ENCODE data around the gene PDK4.
A peak's percentile ranks its signal among the peaks of the same experiment; 100 is the strongest.
"Not testable (repeated sequence)": the region's sequence is repeated elsewhere in the genome, so short reads cannot be mapped to it uniquely, and the experiment has no call there.

Gene PDK4

DNA sequence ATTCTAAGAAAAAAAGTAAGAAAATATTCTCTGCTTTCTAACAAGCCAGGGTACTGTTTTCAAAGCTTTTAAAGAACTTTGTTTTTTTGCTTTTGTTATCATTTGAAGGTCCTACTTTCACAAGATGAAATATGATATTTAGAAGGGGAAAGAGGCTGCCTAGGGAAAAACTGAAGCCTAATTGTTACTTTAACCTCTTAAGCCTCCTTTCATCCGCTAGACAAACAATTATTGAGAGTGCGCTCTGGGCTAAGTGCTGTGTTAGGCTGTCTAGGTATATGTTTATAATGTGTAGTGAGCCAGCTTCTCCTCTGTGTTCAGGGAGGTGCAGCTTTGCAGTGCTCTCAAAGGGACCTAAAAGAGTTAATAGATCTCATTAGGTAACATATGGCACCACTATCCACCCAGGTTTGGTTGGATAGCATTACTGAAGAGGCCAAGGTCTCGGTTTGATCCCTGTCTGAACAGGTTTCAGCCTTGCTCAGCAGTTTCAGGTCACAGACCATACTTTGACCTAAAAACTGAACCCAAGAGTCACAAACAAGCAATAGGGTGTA, 17.9 kb downstream of the PDK4 start:
- H3K9me3 Mint-ChIP-seq, result no peaks in the 10 kb centered on the region
- no peak overlapping the region for H3K27ac Mint-ChIP-seq
- no peaks in the 10 kb centered on the region for H3K4me1 Mint-ChIP-seq
- DNase-seq (ENCODE audit: low spot score in 2 of 2) (no peak), ATAC-seq (ENCODE audit: low read depth) (no peak)
- no peak overlapping the region for H3K4me3 Mint-ChIP-seq
- H3K27me3 Mint-ChIP-seq, result peaks cover 4% of the 10 kb centered on the region
- peaks cover 3% of the 10 kb centered on the region for H3K36me3 Mint-ChIP-seq

DNA sequence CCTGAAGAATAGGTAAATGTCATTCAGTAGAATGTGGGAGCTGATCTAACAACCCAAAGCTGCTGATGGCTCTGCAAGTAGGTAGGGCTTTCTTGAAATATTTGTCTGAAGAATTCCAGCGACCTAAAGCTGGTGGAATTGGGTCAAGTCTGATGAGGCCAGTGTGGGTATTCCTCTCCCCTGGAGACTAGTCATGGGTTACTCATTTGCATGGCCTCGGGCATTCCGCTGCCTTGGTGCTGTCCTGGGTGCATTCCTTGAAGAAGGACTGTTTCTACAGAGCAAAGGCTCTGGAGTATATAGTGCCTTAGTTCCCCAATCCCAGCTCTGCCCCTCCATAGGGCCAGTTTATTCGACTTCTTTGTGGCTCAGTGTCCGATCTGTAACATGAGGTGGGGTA, 19.2 kb downstream of the PDK4 start:
- Mint-ChIP-seq H3K9me3 (no peaks in the 10 kb centered on the region), H3K27ac (no peak overlapping the region), H3K4me1 (no peaks in the 10 kb centered on the region), H3K36me3 (peaks cover 3% of the 10 kb centered on the region), H3K4me3 (no peak overlapping the region), H3K27me3 (peaks cover 4% of the 10 kb centered on the region)
- no peak for ATAC-seq (ENCODE audit: low read depth)
- no peak for DNase-seq (ENCODE audit: low spot score in 2 of 2)

DNA sequence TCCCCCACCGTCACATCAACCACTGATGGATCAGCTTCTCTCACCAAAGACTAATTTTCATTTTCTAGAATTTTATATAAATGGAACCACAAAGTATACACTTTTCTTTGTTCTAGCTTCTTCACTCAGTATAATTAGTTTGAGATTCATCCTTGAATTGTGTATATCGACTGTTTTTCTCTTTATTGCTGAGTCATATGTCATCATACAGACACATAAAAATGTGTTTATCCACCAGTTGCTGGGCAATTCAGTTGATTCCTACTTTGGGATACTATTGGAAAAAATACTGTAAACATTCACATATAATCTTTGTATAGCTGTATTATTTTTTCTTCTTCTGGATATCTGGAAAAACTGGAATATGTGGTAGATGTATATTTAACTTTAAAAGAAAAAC, 26.6 kb downstream of the PDK4 start:
- DNase-seq (ENCODE audit: low spot score in 2 of 2), result no peak

DNA sequence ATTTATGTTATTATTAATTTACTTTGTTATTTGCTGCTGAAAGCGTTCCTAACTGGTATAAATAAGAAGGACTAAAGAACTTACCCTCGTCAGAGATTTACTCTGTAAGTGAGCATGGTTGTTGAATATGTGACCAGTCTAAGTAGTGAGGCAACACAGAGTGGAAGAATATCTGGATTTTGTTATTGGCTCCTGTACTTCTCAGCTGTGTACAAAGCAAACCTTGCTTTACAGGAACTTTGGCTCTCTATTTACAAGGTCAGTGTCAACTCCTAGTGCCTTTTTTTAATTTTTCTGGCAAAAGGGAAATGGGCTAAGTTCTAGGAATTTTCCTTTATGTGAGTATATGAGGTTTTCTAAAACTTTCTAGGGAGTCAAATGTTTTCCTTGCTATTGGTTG, 35.6 kb downstream of the PDK4 start:
- H3K36me3 Mint-ChIP-seq, result no peaks in the 10 kb centered on the region
- no peaks in the 10 kb centered on the region for H3K9me3 Mint-ChIP-seq
- H3K4me3 Mint-ChIP-seq, result no peak overlapping the region
- ATAC-seq (ENCODE audit: low read depth), result no peak
- no peak for DNase-seq (ENCODE audit: low spot score in 2 of 2)
- no peaks in the 10 kb centered on the region for H3K27me3 Mint-ChIP-seq
- H3K27ac Mint-ChIP-seq, result no peak overlapping the region
- H3K4me1 Mint-ChIP-seq, result no peaks in the 10 kb centered on the region

More for the DNA sequence above, 26.6 kb downstream of the PDK4 start:
- Mint-ChIP-seq H3K4me1 (no peaks in the 10 kb centered on the region), H3K36me3 (no peaks in the 10 kb centered on the region), H3K27ac (no peak overlapping the region), H3K9me3 (no peaks in the 10 kb centered on the region), H3K27me3 (no peaks in the 10 kb centered on the region), H3K4me3 (no peak overlapping the region)
- no peak for ATAC-seq (ENCODE audit: low read depth)

DNA sequence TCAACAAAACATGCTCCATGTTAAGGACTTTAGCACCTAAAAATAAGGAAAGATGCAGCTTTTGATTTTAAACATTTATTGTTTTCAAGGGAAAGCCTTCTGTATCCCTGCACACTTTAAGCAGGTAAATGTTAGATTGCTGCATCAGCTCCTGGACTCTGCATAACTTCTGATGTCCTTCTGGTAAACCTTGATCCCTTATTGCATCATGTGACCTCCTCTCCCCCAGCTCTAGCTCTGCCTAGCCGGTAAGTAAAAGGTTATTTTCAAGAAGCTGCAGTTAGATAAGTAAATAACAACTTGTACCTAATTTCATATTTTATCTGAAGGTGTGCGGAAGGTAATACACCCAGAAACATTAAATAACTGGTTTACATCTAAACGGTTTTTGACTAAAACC, 37.5 kb downstream of the PDK4 start:
- Mint-ChIP-seq H3K27ac (no peak overlapping the region), H3K4me1 (no peaks in the 10 kb centered on the region), H3K27me3 (peaks cover 1% of the 10 kb centered on the region), H3K9me3 (no peaks in the 10 kb centered on the region), H3K36me3 (no peaks in the 10 kb centered on the region), H3K4me3 (no peak overlapping the region)
- DNase-seq (ENCODE audit: low spot score in 2 of 2) (no peak), ATAC-seq (ENCODE audit: low read depth) (no peak)

DNA sequence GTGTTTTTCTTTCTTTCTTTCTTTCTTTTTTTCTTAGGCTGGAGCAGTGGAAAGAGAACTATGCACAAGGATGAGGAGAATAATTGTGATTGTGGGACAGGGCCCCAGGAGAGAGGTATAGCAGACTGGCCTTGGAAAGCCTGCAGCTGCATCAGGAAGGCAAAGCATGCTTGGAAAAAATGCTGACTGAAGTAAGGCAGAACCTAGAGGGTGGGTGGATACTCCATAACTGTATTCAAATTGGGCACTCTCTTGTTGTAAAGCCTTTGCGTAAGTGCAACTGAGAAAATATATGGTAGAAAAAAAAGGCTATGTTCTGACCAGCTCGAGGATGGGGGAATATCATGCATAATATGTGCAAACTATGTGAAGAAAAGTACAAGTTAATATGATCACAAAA, 39.5 kb downstream of the PDK4 start:
- H3K27ac Mint-ChIP-seq, result no peak overlapping the region
- H3K4me3 Mint-ChIP-seq, result no peak overlapping the region
- peaks cover 7% of the 10 kb centered on the region for H3K27me3 Mint-ChIP-seq
- no peaks in the 10 kb centered on the region for H3K4me1 Mint-ChIP-seq
- H3K36me3 Mint-ChIP-seq, result no peaks in the 10 kb centered on the region
- ATAC-seq (ENCODE audit: low read depth) (no peak), DNase-seq (ENCODE audit: low spot score in 2 of 2) (no peak)
- H3K9me3 Mint-ChIP-seq, result no peaks in the 10 kb centered on the region

DNA sequence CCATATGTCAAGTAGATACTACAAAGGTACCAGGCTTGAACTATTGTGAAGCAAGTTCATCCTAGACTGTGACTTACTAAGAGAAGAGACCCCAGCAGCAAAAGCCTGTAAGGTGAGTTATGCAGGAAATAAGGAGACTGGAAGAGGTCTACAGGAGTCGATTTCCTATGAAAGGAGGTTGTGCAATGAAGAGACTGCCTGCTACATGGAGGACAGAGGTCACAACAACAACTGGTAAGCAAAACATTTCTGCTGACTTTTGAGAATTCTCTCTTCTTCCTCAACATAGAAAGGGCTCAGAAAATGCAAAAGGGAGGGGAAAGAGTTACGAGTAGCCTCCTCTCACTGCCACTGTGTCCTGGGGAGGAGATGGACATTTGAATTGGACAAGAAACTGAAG, 42.4 kb downstream of the PDK4 start:
- DNase-seq (ENCODE audit: low spot score in 2 of 2) (no peak), ATAC-seq (ENCODE audit: low read depth) (no peak)
- H3K27ac Mint-ChIP-seq, result no peak overlapping the region
- peaks cover 2% of the 10 kb centered on the region for H3K4me1 Mint-ChIP-seq
- H3K4me3 Mint-ChIP-seq, result no peak overlapping the region
- H3K36me3 Mint-ChIP-seq, result no peaks in the 10 kb centered on the region
- H3K27me3 Mint-ChIP-seq, result peaks cover 7% of the 10 kb centered on the region
- H3K9me3 Mint-ChIP-seq, result no peaks in the 10 kb centered on the region

DNA sequence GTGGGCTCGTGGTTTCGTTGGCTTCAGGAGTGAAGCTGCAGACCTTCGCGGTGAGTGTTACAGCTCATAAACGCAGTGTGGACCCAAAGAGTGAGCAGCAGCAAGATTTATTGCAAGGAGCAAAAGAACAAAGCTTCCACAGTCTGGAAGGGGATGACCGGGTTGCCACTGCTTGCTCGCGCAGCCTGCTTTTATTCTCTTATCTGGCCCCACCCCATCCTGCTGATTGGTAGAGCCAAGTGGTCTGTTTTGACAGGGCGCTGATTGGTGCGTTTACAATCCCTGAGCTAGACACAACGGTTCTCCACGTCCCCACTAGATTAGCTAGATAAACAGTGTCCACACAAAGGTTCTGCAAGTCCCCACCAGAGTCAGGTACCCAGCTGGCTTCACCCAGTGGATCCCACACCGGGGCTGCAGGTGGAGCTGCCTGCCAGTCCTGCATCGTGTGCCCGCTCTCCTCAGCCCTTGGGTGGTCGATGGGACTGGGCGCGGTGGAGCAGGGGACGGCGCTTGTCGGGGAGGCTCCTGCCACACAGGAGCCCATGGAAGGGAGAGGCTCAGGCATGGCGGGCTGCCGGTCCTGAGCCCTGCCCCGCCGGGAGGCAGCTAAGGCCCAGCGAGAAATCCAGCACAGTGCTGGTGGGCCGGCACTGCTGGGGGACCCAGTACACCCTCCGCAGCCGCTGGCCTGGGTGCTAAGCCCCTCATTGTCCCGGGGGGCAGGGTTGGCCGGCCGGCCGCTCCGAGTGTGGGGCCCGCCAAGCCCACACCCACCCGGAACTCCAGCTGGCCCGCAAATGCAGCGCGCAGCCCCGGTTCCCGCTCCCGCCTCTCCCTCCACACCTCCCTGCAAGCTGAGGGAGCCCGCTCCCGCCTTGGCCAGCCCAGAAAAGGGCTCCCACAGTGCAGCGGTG, 44.0 kb downstream of the PDK4 start:
- not testable (repeated sequence) for H3K4me3 Mint-ChIP-seq; DNase-seq (ENCODE audit: low spot score in 2 of 2); H3K4me1 Mint-ChIP-seq; ATAC-seq (ENCODE audit: low read depth); H3K9me3 Mint-ChIP-seq; H3K27me3 Mint-ChIP-seq; H3K36me3 Mint-ChIP-seq; H3K27ac Mint-ChIP-seq

DNA sequence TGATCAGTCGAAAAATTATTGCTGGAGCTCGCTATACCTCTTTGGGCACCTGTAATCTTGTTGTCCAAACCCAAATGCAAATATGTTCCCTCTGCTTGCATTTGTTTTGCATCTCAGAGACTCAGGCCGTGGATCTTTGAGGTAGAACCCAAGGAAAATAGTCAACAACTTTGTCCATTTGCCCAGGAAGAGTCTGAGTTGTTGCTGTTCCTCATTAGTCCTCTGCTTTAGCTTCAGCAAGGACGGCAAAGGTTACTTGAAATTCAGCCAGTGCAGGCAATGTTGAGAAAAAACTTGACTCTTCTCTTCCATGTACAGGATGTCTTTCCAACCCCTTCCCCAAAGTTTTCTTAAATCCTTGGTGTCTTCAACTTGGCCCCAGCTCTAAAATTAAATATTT, 45.8 kb downstream of the PDK4 start:
- peaks cover 3% of the 10 kb centered on the region for H3K4me1 Mint-ChIP-seq
- H3K36me3 Mint-ChIP-seq, result no peaks in the 10 kb centered on the region

DNA sequence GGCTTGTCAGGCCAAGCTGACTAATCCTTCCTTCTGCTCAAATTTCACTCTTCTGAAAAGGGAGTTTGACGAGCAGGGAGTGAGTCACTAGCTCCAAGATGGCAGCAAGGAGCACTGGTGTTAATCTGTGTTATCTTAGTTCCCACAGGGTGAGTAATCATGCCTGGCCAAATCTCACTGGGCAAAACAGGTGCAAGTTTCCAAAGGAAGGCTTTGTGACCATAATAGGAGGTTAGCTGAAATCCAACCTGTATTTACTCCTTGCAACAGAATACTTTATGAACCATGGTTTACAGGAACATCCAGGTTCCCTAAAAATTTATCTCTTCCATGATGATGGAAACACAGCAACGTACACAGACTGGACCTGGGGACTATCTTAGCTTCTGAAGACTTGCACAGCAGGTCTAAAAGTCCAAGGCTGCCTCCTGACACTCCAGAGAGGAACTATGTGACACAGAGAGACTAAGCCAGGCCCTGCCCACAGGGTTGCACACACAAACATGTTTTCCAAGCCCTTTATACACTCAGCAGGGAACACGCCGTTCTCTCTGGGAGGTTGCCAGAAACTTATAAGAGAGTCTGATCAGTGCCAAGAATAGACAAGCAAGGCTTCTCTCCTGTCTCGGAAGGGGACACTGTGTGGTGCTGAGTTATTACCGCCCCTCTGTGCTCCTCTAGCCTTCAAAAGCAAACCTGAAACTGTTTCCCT, 46.3 kb downstream of the PDK4 start:
- Mint-ChIP-seq H3K27ac (no peak overlapping the region), H3K4me3 (no peak overlapping the region), H3K9me3 (no peaks in the 10 kb centered on the region), H3K36me3 (no peaks in the 10 kb centered on the region), H3K4me1 (peaks cover 7% of the 10 kb centered on the region), H3K27me3 (peaks cover 7% of the 10 kb centered on the region)
- no peak for DNase-seq (ENCODE audit: low spot score in 2 of 2)
- ATAC-seq (ENCODE audit: low read depth), result no peak

More for the DNA sequence above, 45.8 kb downstream of the PDK4 start:
- peaks cover 7% of the 10 kb centered on the region for H3K27me3 Mint-ChIP-seq
- H3K9me3 Mint-ChIP-seq, result no peaks in the 10 kb centered on the region
- ATAC-seq (ENCODE audit: low read depth) (no peak), DNase-seq (ENCODE audit: low spot score in 2 of 2) (no peak)
- H3K27ac Mint-ChIP-seq, result no peak overlapping the region
- no peak overlapping the region for H3K4me3 Mint-ChIP-seq

DNA sequence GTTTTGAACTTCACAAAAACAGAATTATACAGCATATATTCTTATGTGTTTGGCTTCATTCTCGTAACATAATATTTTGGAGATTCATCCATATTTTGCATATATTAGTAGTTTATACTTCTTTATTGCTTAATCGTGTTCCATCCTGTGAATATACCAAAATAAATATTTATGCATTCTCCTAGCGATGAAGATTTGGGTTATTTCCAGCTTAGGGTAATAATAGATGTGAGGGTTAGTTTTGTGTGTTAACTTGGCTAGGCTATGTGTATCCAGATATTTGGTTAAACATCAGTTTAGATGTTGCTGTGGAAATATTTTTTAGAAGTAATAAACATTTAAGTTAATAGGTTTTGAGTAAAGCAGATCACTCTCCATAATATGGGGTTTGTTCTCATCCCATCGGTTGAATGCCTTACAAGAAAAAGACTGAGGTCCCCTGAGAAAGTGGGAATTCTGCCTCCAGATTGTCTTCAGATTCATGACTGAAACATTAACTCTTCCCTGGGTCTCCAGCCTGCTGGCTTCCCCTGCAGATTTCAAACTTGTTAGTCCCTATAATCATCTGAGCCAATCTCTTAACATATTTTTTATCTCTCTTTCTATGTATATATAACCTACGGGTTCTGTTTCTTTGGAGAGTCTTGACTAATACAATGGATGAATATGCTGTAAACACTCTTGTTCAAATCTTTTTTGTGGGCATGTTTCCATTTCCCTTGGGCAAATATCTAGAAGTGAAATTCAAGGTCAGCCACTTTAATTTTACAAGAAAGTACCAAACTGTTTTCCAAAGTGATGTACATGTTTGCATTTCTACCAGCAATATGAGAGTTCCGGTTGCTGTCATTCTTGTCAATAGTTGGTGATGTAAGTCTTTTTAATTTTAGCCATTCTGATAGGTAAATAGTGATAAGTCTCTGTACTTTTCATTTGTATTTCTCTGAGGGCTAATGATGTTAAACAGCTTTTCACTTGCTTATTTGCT, 48.7 kb downstream of the PDK4 start:
- no peaks in the 10 kb centered on the region for H3K36me3 Mint-ChIP-seq
- no peak for DNase-seq (ENCODE audit: low spot score in 2 of 2)
- H3K4me3 Mint-ChIP-seq, result no peak overlapping the region
- H3K9me3 Mint-ChIP-seq, result no peaks in the 10 kb centered on the region
- no peaks in the 10 kb centered on the region for H3K27me3 Mint-ChIP-seq
- peaks cover 10% of the 10 kb centered on the region for H3K4me1 Mint-ChIP-seq
- no peak overlapping the region for H3K27ac Mint-ChIP-seq
- ATAC-seq (ENCODE audit: low read depth), result no peak

DNA sequence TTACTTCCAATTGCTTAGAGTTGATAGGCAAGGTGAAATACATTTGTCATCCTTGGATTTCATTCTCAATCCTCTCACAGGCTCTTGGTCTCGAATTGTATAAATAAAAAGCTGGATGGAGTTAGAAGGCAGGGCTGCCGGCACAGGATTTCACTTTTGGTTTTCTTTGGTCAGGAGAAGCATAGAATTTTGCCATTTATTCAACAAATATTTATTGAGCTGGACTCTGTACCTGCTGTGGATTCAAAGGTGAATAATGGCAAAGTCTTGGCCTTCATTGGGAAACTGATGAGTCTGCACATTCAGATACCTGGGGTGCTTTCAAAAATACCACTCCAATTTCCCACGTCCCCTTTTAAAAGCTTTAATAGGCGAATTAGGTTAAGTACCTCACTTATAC, 49.7 kb downstream of the PDK4 start:
- DNase-seq (ENCODE audit: low spot score in 2 of 2), result no peak
- Mint-ChIP-seq H3K36me3 (no peaks in the 10 kb centered on the region), H3K9me3 (no peaks in the 10 kb centered on the region), H3K27ac (no peak overlapping the region), H3K27me3 (no peaks in the 10 kb centered on the region), H3K4me3 (no peak overlapping the region), H3K4me1 (peaks cover 10% of the 10 kb centered on the region)
- ATAC-seq (ENCODE audit: low read depth), result no peak

DNA sequence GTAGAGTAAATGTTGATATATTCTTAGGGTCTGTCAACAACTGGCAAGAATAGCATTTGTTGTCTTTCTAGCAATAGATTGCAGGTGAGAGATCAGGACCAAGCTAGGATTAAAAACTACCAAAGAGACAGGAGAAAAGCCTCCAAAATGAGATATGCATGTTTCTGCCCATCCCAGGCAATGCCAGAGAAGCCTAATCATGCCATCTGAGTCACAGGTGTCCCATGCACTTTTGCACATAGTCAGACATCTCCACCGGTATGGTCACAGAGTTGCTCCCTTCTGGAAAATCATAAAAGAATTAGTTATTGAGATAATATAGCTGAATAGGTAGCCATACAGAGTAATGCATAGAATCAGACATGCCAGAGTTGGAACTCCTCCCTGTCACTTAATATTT, 50.6 kb downstream of the PDK4 start:
- H3K4me1 Mint-ChIP-seq, result peaks cover 10% of the 10 kb centered on the region
- H3K27me3 Mint-ChIP-seq, result no peaks in the 10 kb centered on the region
- no peak for DNase-seq (ENCODE audit: low spot score in 2 of 2)
- peak overlapping the region; percentile 43 for H3K4me3 Mint-ChIP-seq
- H3K27ac Mint-ChIP-seq, result peak overlapping the region; percentile 12
- ATAC-seq (ENCODE audit: low read depth), result no peak
- H3K36me3 Mint-ChIP-seq, result no peaks in the 10 kb centered on the region
- no peaks in the 10 kb centered on the region for H3K9me3 Mint-ChIP-seq

Data from memory B cell (primary cell).